ENCODE results near the gene APOO.

DNA sequence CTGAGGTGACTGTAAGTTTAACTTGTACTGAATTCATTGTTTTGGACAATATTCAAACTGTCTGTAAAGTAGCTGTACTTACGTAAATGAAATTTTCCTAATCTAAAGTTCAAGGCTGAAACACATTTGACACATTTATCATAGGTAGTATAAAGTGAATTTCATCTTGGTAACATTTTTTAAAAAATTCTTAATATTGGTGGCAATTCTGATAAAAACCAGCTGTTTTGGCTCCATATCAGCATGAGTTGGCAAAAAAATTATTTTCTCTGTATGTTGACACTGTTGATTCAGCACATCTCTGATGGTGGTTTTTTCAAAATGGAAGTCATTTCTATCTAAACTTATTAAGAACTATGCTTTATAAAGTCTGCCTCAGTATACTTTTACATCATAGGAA is 31.0 kb upstream of the APOO start:
- TF ChIP-seq EZH2phosphoT487 (IDR thresholded peaks at IDR 0.05) (no peak), EZH2 (IDR thresholded peaks at IDR 0.05) (no peak)
- TF ChIP-seq, protein P1, sequence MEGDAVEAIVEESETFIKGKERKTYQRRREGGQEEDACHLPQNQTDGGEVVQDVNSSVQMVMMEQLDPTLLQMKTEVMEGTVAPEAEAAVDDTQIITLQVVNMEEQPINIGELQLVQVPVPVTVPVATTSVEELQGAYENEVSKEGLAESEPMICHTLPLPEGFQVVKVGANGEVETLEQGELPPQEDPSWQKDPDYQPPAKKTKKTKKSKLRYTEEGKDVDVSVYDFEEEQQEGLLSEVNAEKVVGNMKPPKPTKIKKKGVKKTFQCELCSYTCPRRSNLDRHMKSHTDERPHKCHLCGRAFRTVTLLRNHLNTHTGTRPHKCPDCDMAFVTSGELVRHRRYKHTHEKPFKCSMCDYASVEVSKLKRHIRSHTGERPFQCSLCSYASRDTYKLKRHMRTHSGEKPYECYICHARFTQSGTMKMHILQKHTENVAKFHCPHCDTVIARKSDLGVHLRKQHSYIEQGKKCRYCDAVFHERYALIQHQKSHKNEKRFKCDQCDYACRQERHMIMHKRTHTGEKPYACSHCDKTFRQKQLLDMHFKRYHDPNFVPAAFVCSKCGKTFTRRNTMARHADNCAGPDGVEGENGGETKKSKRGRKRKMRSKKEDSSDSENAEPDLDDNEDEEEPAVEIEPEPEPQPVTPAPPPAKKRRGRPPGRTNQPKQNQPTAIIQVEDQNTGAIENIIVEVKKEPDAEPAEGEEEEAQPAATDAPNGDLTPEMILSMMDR (IDR thresholded peaks at IDR 0.05): no peak
